Activated CD4-positive, alpha-beta T cell treated with anti-CD3 and anti-CD28 coated beads, Interleukin-2, Interleukin-6, amounts not matched to agents 100 ng/mL and 50 ng/mL, durations not matched to agents 16 hours and 8 hours (primary cell): Measurements from ENCODE around the gene PBXIP1.

Experiments
- DNase-seq: peaks from one replicate; pipeline ENCODE4 v3.0.0-alpha.2; 2020

PBXIP1 gene

GRCh38 chr1:154955718-154956543 is at the start of gene PBXIP1:
Gene PBXIP1, minus strand, starts transcription at chr1:154956099. Its CDS starts 2,378 bp downstream, at chr1:154953721.
- DNase-seq, result peak; percentile 93

GRCh38 chr1:155005076-155006011 is 49.4 kb upstream of the PBXIP1 start:
- DNase-seq, result peak; percentile 58

DNA sequence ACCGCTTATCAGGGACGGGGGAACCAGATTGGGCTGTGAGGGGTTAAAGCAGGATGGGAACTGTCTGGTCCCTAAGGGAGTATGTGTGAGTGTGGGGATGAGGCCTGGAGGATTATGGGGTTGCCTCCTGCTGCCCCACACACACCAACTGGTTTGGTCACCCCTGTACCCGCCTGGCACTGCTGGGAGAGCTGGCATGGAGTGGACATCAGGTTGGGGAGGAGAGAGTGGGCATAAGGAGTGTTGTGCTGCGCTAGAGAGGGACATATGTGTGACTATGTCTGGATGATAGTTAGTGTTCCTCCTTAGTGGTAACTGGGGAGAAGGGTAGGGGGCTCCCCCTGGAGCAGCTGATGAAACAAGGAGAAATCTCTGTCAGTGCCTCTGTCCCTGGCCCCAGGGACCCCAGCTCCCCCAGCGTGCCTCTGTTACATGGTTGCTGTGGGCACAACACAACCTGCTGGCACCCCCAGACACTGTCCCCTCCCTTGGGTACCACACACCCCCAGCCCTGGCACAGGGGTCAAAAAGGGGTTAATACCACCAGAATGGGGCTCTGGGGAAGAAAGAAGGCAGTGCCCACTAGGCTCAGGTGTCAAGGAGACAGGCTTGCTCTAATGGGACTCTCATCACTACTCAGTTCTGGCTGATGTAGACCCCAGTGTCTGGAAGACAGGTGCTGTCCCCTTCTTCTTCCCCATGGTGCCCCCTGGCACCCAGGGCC is 48.6 kb upstream of the PBXIP1 start:
- DNase-seq, result no peak

DNA sequence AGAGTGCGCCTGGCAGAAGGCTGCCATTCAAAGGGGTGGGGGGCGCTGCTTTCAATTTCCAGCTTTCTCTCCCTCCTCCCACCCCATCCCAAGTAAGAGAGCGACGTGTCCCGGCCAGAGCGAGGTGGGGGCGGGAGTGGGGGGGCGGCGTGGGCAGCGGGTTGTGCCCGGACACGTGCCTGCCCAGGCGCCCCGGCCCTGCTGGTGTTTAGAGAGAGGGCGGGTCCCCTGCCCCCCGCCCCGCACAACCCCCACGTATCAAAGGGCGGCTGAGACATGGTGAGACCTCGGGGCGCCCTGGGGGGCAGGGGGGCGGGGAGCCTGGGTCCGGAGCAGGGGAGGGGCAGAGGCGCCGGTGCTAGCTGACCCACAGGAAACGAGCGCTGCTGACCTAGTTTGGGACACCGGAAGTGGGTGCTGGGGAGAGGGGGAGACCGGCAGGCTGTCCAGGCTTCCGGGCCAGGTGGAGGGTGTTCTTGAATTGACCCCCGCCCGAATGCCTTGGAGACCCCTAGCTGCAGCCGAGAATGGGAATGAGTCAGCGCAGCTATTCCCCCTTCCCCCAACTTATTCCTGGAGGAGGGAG is 48.0 kb upstream of the PBXIP1 start:
- peak; percentile 45 for DNase-seq

DNA sequence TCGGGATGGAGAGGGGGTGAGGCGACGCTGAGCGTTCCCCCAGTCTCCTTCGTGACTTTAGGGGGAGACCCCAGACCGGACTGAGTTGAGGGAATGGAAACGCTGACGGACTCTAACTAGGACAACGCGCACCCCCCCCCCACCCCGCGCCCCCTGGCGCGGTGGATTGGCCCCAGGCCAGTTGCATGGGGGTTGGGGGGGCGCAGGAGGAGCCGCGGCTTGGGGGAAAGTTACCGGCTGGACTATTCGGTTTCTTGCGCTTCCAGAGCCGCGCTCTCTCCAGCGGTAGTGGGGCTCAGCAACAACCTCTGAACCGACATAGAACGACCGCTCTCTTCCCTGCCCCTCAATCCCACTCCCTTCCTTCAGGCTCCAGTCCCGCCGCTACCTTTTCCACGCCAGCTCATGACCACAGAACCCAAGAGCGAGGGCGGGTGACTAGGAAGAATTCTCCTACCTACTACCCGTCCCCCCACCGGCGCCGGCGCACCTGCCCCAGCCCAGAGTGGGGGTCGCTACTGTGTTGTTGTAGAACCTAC is 47.4 kb upstream of the PBXIP1 start:
- DNase-seq, result peak; percentile 25

- DNase-seq, result peak; percentile 8
These were observed 46.7 kb upstream of the PBXIP1 start, which contains the start of gene ZBTB7B for GRCh38 chr1:155002464-155003226. Gene ZBTB7B, plus strand, starts transcription at chr1:155002802. Its CDS starts 11,859 bp downstream, at chr1:155014661.

DNA sequence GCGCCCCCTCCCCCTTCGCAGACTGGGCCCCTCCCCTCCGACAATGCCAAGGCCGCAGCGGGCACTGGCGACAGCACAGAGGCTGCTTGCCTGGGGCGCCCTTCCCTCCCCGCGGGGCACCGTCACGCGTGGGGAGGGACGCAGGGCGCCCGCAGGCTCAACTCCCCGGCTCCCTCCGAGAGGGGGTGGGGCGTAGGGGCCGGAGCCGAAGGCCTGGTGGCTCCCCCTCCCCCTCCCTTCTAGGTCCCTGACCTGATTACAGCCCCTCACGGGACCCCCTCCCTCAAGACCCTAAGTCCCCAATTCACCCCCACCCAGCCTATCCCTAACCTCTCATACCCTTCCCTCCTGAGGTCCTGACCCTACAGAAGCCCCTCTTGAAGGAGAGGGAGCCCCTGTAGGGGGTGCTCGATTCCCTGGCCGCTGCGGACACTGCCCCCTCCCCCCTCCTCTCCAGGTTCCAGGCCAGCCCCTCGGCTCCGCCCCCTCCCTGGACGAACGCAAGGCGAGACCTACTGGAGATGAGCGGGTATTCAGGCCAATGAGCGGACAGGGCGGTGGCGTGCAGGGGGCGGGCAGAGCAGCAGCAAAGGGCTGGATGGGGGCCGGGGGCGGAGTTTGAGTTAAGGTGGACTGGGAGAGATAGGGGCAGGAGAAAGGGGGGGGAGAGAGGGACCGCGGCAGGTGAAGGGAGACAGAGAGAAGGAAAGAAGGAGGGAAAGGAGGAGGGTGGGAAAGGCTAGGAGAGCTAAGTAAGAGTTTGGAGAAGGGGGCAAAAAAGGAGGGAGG is 46.0 kb upstream of the PBXIP1 start:
- DNase-seq, result peak; percentile 100

GRCh38 chr1:155001425-155001674 is 45.5 kb upstream of the PBXIP1 start:
- no peak for DNase-seq

- peak; percentile 90 for DNase-seq
These were observed 45.0 kb upstream of the PBXIP1 start for GRCh38 chr1:155000726-155001424.

DNA sequence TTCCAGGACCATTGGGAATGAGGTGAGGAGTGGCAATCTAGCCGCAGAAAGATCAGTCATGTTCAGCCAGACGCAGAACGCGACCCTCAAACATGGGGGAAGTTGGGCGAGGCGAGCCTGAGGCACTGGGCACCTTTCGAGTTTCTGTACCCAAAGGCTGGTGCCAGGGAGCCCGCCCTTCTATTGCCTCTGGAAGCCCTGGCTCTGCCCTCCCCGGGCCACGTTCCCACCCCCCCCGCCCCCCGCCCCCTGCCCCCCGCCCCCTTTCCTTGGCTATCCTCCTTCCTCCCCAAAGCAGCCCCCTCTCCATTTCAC is 44.5 kb upstream of the PBXIP1 start:
- no peak for DNase-seq

DNA sequence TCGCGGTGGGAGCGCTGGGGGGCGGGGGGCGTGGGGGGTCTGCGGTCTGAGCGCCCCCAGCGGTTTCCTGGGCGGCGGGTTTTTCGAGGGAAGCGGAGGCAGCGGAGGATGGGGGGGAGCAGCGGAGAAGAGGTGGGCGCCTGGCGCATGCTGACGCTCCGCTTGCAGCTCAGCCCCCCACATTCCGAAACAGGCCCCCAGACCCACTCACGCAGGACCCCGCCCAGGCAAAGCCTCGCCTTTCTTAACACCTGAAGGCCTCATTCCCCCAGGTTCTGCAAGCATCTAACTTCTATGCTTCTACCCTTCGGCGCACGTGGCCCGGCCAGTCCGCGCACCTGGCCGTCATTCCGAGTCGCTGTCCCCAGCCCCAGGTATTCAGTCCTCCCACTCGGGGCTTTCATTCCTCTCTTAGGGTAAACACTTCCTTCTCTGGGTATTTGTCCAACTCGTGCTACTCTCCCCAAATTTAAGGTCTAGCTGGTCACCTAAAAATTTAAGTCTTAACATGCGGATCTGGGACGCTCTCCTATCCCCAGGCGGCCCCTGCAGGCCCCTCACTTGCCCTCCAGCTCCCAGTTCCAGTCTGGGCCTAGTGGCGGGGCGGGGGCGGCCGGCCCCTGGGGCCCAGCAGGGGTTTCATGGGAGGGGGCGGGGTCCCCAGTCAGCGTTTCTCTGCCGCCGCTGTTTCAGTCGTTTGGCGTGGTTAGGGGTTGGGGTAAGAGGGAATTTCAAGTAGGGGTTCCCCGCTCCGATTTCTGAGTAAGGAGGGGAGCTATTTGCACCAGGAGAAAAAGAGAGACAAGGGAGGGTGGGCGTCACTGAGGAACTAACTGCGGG is 43.9 kb upstream of the PBXIP1 start:
- DNase-seq, result peak; percentile 68

- peak; percentile 90 for DNase-seq
These were observed 43.1 kb upstream of the PBXIP1 start for GRCh38 chr1:154998818-154999570.

DNA sequence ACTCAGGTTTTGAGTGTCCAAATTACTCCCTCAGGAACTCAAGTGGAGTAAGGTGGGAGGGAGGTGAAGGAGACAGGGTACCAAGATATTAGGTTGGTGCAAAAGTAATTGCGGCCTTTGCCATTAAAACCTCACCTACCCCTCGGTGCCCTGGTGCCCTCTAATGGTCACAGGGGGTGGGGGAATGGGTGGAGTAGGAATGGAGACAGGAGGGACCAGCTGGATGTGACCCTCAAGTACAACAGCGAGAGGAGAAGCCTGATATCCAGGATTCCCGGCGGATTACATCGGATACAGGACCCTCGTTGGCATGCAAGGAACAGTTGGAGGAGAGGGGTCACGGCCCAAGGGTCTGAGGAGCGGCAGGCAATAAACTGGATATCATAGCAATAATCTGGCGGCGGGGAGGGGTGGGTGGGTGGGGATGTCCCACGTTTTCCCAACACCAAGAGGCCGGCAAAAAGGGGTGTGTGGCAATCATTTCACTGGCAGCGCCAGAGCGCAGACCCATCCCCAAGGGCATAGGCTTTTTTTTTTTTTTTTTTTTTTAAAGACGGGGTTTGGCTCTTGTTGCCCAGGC is 42.4 kb upstream of the PBXIP1 start:
- peak; percentile 18 for DNase-seq

- no peak for DNase-seq
These were observed 41.2 kb upstream of the PBXIP1 start for GRCh38 chr1:154996966-154997701.

DNA sequence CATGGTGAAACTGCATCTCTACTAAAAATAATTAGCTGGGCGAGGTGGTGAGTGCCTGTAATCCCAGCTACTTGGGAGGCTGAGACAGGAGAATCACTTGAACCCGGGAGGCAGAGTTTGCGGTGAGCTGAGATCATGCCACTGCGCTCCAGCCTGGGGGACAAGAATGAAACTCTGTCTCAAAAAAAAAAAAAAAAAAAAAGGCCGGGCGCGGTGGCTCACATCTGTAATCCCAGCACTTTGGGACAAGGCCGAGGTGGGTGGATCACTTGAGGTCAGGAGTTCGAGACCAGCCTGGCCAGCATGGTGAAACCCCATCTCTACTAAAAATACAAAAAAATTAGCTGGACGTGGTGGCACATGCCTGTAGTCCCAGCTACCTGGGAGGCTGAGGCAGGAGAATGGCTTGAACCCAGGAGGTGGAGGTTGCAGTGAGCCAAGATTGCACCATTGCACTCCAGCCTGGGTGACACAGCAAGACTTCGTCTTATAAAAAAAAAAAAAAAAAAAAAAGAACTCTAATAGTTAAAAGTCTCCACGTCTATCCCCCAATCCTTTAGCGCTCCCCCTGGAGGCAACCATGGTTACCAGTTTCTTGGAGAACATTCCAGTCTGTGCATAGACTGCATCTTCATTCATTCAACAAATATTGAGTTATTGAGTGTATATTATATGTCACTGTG is 39.5 kb upstream of the PBXIP1 start:
- DNase-seq, result peak; percentile 18

DNA sequence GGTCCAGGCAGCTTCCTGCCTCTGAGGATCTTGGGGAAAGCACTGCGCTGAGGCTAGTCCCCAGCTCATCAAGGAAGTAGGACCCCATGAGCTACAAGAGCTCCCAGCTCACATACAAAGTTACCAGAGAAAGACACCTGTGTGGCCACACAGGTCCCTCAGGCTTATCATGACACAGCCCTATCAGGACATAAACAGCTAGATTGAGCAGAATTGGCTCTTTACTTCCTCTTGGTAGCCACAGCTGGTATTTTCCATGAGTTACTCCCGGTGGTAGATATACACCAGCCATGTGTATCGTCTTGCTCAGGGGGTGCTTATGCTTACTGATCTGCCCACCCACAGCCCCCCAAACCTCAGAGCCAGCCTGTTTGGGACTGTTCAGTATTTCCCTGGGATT is 38.7 kb upstream of the PBXIP1 start:
- DNase-seq, result no peak

- DNase-seq, result no peak
These were observed 38.3 kb upstream of the PBXIP1 start for GRCh38 chr1:154994269-154994587.
